Left renal cortex interstitium (tissue), 4 donors: ENCODE measurements around the gene SMIM45.

Experiments
- DNase-seq, 4 donors: peaks; one replicate each; pipeline ENCODE4 v3.0.0-alpha.2; 2013; ENCODE audit warnings: low read depth in 4 of 4, low spot score in 2 of 4, missing footprints in 1 of 4

The SMIM45 gene

DNA sequence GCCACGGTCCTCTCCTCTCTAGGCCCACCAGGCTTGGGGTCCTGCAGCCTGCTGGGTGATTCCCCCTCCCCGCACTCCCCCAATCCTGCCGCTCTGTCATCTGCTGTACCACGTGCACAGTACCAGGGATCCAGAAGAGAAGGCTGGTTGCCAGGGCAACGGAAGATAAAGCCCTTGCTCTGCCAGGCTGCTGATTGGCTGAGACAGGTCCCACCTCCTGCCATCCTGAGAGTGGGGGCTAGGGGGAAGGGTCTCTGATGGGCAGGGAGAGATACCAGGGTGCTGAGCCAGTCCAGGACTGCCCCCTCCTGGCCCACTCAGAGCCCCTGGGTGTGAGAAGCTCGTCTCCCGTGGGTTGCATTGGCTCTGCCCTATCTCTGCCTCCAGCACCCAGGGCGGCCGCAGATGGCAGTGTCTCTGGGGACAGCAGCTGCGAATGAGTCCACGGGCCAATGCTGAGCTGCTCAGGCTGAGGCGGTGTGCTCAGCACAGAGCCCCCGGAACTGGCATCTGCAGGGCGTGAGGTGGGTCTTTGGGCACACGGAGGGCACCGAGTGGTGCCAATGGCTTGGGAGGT lies at the start of gene SMIM45:
Gene SMIM45, plus strand, starts transcription at position 253 of the 577 bp plus-strand sequence.
- DNase-seq: no peak

GRCh38 chr22:41902932-41903421 lies 49.0 kb upstream of the SMIM45 start:
- DNase-seq: no peak

DNA sequence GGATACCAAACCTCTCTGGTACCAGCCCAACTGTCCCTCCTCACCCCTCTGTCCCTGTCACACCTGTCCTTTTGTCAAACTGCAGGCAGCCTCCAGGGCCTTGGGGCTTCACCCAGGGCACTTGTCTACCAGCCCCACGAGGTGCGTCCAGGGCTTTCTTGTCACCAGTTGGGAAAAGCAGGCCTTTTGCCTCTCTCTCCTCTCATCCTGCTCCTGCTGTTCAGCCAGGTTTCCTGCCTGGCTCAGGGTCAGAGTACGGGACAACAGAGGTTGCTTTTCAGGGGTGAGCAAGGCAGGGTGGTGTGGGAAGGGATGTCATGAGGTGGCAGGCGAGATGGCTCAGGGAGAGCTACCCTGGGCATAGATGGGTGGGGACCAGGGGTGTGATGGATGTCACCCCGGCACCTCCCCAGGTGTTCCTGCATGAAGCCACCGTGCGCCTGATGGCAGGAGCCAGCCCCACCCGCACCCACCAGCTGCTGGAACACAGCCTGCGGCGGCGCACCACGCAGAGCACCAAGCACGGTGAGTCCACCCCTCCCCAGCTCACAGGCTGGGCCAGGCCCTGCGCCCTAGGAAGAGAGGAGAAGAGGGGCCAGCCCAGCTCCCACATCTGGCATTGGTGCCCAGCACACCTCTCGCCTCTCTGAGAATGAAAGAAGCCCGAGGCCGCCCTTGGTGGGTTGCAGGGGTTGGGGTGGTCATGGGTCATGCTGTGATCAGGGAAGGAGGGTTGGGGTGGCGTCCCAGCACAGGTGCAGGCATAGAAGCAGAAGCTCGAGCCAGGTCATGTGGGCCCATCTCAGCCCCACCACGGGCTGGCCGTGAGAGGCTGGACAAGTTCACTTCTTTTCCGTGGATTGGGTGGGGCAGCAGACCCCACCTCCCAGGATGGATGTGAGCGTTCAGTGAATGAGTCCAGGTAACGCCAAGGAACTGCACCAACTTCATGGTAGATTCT lies 47.2 kb upstream of the SMIM45 start:
- no peak for DNase-seq

DNA sequence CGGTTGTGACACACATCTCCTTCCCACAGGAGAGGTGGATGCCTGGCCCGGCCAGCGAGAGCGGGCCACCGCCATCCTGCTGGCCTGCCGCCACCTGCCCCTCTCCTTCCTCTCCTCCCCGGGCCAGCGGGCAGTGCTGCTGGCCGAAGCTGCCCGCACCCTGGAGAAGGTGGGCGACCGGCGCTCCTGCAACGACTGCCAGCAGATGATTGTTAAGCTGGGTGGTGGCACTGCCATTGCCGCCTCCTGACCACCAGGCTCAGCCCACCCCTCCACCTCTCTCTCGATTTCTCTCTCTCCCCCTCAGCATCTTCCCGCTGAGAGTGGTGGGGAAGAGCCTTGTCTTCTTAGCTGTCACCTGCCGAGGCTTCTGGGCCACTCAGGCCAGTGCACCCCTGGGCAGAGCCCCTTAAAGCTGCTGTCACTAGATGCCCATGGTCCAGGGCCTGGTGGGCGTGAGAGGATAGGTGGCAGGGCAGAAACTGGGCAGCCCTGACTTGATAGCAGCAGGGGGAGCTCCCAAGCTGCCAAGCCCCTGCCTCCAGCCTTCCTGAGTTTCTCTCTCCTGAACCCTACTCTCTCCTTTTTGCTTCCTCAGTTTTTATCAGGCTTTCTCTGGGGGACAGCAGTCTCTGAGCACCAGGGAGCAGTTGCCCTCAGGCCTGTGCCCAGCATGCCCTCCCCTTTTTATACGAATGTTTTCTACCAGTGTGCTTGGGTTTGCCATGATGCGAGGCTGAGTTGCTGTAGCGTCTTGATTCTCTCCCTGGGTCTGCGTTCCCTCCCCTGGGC lies 46.3 kb upstream of the SMIM45 start:
- no peak for DNase-seq

DNA sequence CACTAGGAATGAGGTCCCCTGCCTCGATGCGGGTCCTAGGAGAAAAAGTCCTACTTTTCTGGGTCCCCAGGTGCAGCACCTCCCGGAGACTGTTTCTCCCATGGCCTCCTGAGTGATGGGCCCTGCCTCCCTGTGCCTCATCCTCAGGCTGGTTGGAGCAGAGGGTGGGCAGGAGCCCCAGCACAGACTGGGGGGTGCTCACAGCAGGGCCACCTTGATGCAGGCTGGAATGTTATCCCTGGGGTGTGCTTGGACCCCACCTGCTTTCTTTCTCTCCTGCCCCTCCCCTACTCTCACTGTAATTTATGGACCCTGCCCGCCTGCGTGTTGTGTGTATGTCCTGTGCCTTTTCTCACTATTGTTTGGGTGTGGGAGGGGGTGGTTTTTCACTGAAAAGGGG lies 45.1 kb upstream of the SMIM45 start:
- no peak for DNase-seq

DNA sequence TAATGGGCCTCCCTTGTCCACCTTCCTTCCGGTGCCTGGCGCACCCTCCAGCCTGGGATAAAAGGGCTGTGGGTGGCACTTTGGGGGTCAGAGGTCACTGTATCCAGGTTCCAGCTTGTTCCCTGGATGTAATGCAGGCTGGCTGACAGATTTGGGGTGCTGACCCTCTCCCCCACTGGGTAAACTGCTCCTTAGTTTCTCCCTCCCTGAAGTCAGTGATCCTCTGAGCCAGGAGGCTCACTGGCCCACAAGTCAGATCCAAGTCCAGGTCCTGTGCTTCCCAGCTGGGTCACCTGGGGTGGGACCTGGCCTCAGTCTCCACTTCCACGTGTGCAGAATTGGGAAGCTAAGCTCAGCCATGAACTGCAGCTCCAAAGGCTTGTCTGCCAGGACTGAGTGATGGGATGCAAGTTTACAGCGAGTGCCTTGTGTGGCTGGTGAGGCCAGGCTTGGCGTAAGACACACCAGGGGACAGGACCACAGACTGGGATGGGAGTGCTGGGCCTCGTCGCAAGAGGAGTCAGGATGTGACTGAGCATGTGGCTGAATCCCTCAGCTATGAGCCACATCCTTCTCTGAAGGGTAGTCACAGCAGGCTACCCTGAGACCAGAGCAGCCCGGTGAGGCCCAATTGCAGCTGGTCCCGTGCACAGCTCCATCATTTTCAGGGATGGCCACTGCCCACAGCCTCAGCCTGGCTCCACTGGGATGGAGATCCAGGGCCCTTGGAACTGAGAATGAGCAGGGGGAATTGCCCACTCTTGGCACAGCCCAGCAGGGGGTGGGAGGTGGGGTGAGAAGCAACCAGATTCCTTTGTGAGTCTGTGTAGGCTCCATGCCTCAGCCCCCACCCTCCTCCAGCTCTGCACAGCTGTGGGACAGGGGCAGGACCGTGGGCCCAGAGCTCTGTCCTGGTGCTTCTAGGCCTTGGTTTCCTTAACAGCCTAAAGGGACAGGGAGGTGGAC lies 44.2 kb upstream of the SMIM45 start:
- no peak for DNase-seq

- DNase-seq: no peak
Measured at GRCh38 chr22:41908411-41909309, 43.3 kb upstream of the SMIM45 start.

GRCh38 chr22:41909310-41910049 lies 42.5 kb upstream of the SMIM45 start:
- DNase-seq: no peak

- DNase-seq: no peak
Measured at GRCh38 chr22:41910050-41911000, 41.6 kb upstream of the SMIM45 start.

- no peak for DNase-seq
Measured at GRCh38 chr22:41911001-41911611, 40.8 kb upstream of the SMIM45 start.

GRCh38 chr22:41912338-41913039 lies 39.5 kb upstream of the SMIM45 start:
- no peak for DNase-seq

- DNase-seq: no peak
Measured at GRCh38 chr22:41913040-41913719, 38.8 kb upstream of the SMIM45 start.

DNA sequence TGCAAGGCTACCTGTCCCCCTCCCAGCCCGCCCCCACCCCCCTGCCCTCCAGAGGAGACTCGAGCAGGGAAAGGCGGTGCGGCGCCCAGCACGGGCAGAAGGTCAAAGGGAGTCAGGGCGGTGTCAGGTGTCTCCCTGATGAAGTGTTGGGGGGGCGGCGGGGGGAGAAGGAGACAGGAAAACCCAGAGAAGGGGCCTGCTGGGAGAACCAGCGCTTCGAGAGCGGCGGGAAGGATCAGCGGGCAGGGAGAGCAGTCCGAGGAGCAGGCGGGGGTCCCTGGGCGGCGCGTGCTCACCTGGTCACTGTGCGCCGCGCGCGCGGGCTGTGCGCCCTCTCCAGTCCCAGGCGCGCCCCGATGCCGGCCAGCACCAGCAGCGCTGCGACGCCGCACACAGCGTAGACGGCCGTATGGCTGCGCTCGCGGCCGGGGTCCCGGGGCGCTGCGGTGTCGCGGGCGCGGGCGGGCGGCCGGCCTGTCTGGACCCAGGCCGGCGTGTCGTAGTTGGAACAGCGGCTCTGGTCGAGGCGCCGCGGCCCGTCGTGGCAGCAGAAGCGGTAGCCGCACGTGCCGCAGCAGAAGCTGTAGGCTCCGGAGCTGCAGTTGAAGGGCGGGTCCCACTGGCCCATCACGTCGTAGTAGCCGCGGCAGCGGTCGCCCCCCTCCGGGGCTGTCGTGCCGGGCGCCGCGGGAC lies 38.0 kb upstream of the SMIM45 start:
- DNase-seq: no peak

- no peak for DNase-seq
Measured at GRCh38 chr22:41914611-41915034, 37.3 kb upstream of the SMIM45 start.
